ENCODE data around the gene WFS1.

Gene WFS1

GRCh38 chr4:6250235-6250983 is 19.2 kb upstream of the WFS1 start:
- H3K36me3 ChIP-seq (ENCODE audit: control insufficient read depth, insufficient read depth, low read length) = no peaks in the 10 kb centered on the region
- H3K4me3 ChIP-seq (ENCODE audit: insufficient read depth, low read depth, low read length, poor library complexity, severe bottlenecking) = no peak overlapping the region
- DNase-seq = peak in 1 of 3 donors; percentile 6

DNA sequence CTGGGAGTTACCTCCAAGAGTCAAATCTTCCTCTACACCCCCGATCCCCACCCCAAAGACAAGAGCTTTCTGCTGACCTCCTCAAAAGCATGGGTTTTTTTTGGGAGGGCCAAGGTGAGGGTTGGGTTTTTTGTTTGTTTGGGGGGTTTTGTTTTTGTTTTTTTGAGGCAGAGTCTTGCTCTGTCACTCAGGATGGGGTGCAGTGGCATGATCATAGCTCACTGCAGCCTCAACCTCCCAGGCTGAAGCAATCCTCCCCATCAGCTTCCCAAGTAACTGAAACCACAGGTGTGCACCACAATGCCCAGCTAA is 18.7 kb upstream of the WFS1 start:
- Histone ChIP-seq H3K36me3 (ENCODE audit: control insufficient read depth, insufficient read depth, low read length) (no peaks in the 10 kb centered on the region), H3K27me3 (replicated peaks; ENCODE audit: control insufficient read depth, insufficient read depth, low read length, poor library complexity, severe bottlenecking) (peaks cover 12% of the 10 kb centered on the region), H3K4me3 (ENCODE audit: insufficient read depth, low read depth, low read length, poor library complexity, severe bottlenecking) (no peak overlapping the region), H3K4me1 (ENCODE audit: control insufficient read depth, insufficient read depth, low read length, poor library complexity, severe bottlenecking) (peaks cover 3% of the 10 kb centered on the region), H3K27ac (ENCODE audit: insufficient read depth, low read length, poor library complexity, severe bottlenecking) (no peak overlapping the region), H3K9me3 (ENCODE audit: control insufficient read depth, low read length) (no peaks in the 10 kb centered on the region)
- DNase-seq = no peak

More at GRCh38 chr4:6250235-6250983, 19.2 kb upstream of the WFS1 start:
- Histone ChIP-seq H3K27me3 (replicated peaks; ENCODE audit: control insufficient read depth, insufficient read depth, low read length, poor library complexity, severe bottlenecking) (peaks cover 12% of the 10 kb centered on the region), H3K27ac (ENCODE audit: insufficient read depth, low read length, poor library complexity, severe bottlenecking) (no peak overlapping the region), H3K4me1 (ENCODE audit: control insufficient read depth, insufficient read depth, low read length, poor library complexity, severe bottlenecking) (peaks cover 3% of the 10 kb centered on the region), H3K9me3 (ENCODE audit: control insufficient read depth, low read length) (peaks cover under 1% of the 10 kb centered on the region)

- H3K36me3 ChIP-seq (ENCODE audit: control insufficient read depth, insufficient read depth, low read length) = no peaks in the 10 kb centered on the region
- no peak overlapping the region for H3K27ac ChIP-seq (ENCODE audit: insufficient read depth, low read length, poor library complexity, severe bottlenecking)
- H3K27me3 ChIP-seq (replicated peaks; ENCODE audit: control insufficient read depth, insufficient read depth, low read length, poor library complexity, severe bottlenecking) = peaks cover 8% of the 10 kb centered on the region
- H3K9me3 ChIP-seq (ENCODE audit: control insufficient read depth, low read length) = no peaks in the 10 kb centered on the region
- no peak overlapping the region for H3K4me3 ChIP-seq (ENCODE audit: insufficient read depth, low read depth, low read length, poor library complexity, severe bottlenecking)
- peaks cover 3% of the 10 kb centered on the region for H3K4me1 ChIP-seq (ENCODE audit: control insufficient read depth, insufficient read depth, low read length, poor library complexity, severe bottlenecking)
- no peak for DNase-seq
These were observed 18.3 kb upstream of the WFS1 start for GRCh38 chr4:6251365-6251764.

DNA sequence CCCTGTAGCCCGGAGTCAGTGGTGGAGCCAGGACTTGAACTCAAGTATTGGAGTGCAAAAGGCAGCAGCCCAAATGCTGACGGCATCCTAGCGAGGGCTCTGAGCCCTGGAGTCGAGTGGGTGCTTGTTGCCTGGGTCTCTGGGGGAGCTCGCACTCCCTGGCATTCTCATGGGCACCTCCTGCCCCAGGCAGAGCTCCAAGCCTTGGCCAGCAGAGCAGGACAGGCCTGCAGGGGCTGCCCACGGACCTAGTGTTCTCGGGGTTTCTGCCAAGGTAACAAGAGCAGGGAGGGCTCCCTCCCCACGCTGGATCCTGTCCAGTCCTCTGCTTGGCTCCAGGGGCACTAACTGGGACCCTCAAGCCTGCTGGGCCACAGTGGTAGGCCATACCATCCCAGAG is 17.6 kb upstream of the WFS1 start:
- Histone ChIP-seq H3K4me1 (ENCODE audit: control insufficient read depth, insufficient read depth, low read length, poor library complexity, severe bottlenecking) (peaks cover 3% of the 10 kb centered on the region), H3K36me3 (ENCODE audit: control insufficient read depth, insufficient read depth, low read length) (no peaks in the 10 kb centered on the region), H3K27me3 (replicated peaks; ENCODE audit: control insufficient read depth, insufficient read depth, low read length, poor library complexity, severe bottlenecking) (peaks cover 7% of the 10 kb centered on the region), H3K9me3 (ENCODE audit: control insufficient read depth, low read length) (no peaks in the 10 kb centered on the region), H3K4me3 (ENCODE audit: insufficient read depth, low read depth, low read length, poor library complexity, severe bottlenecking) (no peak overlapping the region), H3K27ac (ENCODE audit: insufficient read depth, low read length, poor library complexity, severe bottlenecking) (no peak overlapping the region)
- no peak for DNase-seq

DNA sequence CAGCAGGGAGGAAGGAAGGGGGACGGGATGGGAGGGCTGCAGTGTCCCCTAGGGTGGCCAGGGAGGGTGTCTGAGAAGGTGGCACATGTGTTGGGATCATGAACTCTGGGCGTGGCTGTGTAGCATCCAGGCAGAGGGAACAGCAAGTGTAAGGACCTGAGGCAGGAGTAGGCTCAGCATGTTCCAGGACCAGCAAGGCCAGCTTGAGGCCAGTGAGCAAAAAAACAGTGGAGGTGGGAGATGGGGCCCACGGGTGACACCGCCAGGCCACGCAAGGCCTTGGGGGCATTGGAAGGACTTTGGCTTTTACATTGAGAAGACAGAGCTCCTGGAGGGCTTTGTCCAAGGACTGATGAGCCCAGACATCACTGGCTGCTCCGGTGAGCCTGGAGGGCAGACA is 16.5 kb upstream of the WFS1 start:
- Histone ChIP-seq H3K4me1 (ENCODE audit: control insufficient read depth, insufficient read depth, low read length, poor library complexity, severe bottlenecking) (peaks cover 3% of the 10 kb centered on the region), H3K4me3 (ENCODE audit: insufficient read depth, low read depth, low read length, poor library complexity, severe bottlenecking) (no peak overlapping the region), H3K36me3 (ENCODE audit: control insufficient read depth, insufficient read depth, low read length) (no peaks in the 10 kb centered on the region), H3K9me3 (ENCODE audit: control insufficient read depth, low read length) (no peaks in the 10 kb centered on the region), H3K27ac (ENCODE audit: insufficient read depth, low read length, poor library complexity, severe bottlenecking) (no peak overlapping the region), H3K27me3 (replicated peaks; ENCODE audit: control insufficient read depth, insufficient read depth, low read length, poor library complexity, severe bottlenecking) (peaks cover 7% of the 10 kb centered on the region)
- no peak for DNase-seq

DNA sequence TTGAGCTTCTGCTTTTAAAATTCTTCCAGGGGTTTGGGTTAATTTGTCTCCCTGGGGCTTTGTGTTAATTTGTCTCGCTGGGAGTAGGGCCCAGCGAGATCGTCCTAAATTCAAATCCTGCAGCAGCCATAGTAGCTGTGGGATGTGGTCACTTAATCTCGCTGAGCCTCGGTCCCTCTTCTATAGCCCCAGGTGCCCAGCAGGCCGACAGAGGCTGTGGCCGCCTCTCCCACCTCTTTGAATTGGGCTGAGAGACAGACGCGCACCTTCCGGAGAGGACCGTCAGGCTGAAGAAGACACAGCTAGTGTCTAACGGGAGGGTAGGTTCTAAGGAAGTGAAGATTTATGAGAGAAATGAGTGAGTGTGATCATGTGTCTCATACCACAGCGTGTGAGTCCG is 15.7 kb upstream of the WFS1 start:
- H3K4me3 ChIP-seq (ENCODE audit: insufficient read depth, low read depth, low read length, poor library complexity, severe bottlenecking) = no peak overlapping the region
- no peaks in the 10 kb centered on the region for H3K36me3 ChIP-seq (ENCODE audit: control insufficient read depth, insufficient read depth, low read length)
- H3K27ac ChIP-seq (ENCODE audit: insufficient read depth, low read length, poor library complexity, severe bottlenecking) = no peak overlapping the region
- H3K27me3 ChIP-seq (replicated peaks; ENCODE audit: control insufficient read depth, insufficient read depth, low read length, poor library complexity, severe bottlenecking) = no peaks in the 10 kb centered on the region
- peaks cover 3% of the 10 kb centered on the region for H3K4me1 ChIP-seq (ENCODE audit: control insufficient read depth, insufficient read depth, low read length, poor library complexity, severe bottlenecking)
- H3K9me3 ChIP-seq (ENCODE audit: control insufficient read depth, low read length) = no peaks in the 10 kb centered on the region
- no peak for DNase-seq

- H3K4me3 ChIP-seq (ENCODE audit: insufficient read depth, low read depth, low read length, poor library complexity, severe bottlenecking) = no peak overlapping the region
- H3K27me3 ChIP-seq (replicated peaks; ENCODE audit: control insufficient read depth, insufficient read depth, low read length, poor library complexity, severe bottlenecking) = no peaks in the 10 kb centered on the region
- H3K36me3 ChIP-seq (ENCODE audit: control insufficient read depth, insufficient read depth, low read length) = no peaks in the 10 kb centered on the region
- H3K27ac ChIP-seq (ENCODE audit: insufficient read depth, low read length, poor library complexity, severe bottlenecking) = no peak overlapping the region
- DNase-seq = no peak
- H3K9me3 ChIP-seq (ENCODE audit: control insufficient read depth, low read length) = no peaks in the 10 kb centered on the region
- no peaks in the 10 kb centered on the region for H3K4me1 ChIP-seq (ENCODE audit: control insufficient read depth, insufficient read depth, low read length, poor library complexity, severe bottlenecking)
These were observed 13.5 kb upstream of the WFS1 start for GRCh38 chr4:6256141-6256540.

GRCh38 chr4:6257247-6258025 is 12.2 kb upstream of the WFS1 start:
- Histone ChIP-seq H3K4me1 (ENCODE audit: control insufficient read depth, insufficient read depth, low read length, poor library complexity, severe bottlenecking) (no peaks in the 10 kb centered on the region), H3K4me3 (ENCODE audit: insufficient read depth, low read depth, low read length, poor library complexity, severe bottlenecking) (no peak overlapping the region), H3K27me3 (replicated peaks; ENCODE audit: control insufficient read depth, insufficient read depth, low read length, poor library complexity, severe bottlenecking) (no peaks in the 10 kb centered on the region), H3K36me3 (ENCODE audit: control insufficient read depth, insufficient read depth, low read length) (no peaks in the 10 kb centered on the region), H3K27ac (ENCODE audit: insufficient read depth, low read length, poor library complexity, severe bottlenecking) (no peak overlapping the region), H3K9me3 (ENCODE audit: control insufficient read depth, low read length) (no peaks in the 10 kb centered on the region)
- DNase-seq = no peak

DNA sequence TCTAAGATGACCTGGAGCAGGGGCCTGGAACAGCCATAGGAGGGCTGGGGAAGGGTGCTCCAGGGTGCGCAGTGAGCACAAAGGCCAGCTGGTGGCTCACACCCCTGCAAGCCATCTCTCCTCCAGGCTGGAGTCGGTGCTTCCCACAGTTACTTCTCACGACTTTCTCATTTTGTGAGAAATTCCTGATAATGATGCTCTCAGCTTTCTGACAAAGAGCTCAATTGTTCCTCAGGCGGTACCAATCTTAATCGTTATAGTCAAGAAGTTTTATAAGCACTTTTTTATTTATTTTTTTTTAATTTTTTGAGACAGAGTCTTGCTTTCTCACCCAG is 11.7 kb upstream of the WFS1 start:
- Histone ChIP-seq H3K36me3 (ENCODE audit: control insufficient read depth, insufficient read depth, low read length) (no peaks in the 10 kb centered on the region), H3K9me3 (ENCODE audit: control insufficient read depth, low read length) (no peaks in the 10 kb centered on the region), H3K4me1 (ENCODE audit: control insufficient read depth, insufficient read depth, low read length, poor library complexity, severe bottlenecking) (no peaks in the 10 kb centered on the region), H3K27ac (ENCODE audit: insufficient read depth, low read length, poor library complexity, severe bottlenecking) (no peak overlapping the region), H3K4me3 (ENCODE audit: insufficient read depth, low read depth, low read length, poor library complexity, severe bottlenecking) (no peak overlapping the region), H3K27me3 (replicated peaks; ENCODE audit: control insufficient read depth, insufficient read depth, low read length, poor library complexity, severe bottlenecking) (no peaks in the 10 kb centered on the region)
- DNase-seq = no peak

DNA sequence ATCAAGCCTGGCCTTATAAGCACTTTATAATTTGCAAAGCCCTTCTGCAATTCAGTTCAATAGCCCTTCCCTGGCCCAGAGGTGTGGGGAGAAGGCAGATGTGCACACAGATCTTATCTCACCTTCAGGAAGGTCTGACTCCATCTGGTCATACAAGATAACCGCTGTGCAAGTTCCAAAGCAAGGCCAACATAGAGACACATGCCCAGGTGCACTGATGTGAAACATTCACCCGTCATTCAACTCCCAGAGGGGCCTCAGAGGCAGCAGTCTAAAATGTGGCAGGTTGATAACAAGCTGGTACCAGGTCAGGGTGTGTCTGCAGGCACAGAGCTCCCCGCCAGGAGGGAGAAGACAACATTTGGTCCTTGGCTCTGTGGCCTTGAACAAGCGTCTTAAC is 10.9 kb upstream of the WFS1 start:
- Histone ChIP-seq H3K36me3 (ENCODE audit: control insufficient read depth, insufficient read depth, low read length) (no peaks in the 10 kb centered on the region), H3K4me1 (ENCODE audit: control insufficient read depth, insufficient read depth, low read length, poor library complexity, severe bottlenecking) (no peaks in the 10 kb centered on the region), H3K27me3 (replicated peaks; ENCODE audit: control insufficient read depth, insufficient read depth, low read length, poor library complexity, severe bottlenecking) (no peaks in the 10 kb centered on the region), H3K27ac (ENCODE audit: insufficient read depth, low read length, poor library complexity, severe bottlenecking) (no peak overlapping the region), H3K4me3 (ENCODE audit: insufficient read depth, low read depth, low read length, poor library complexity, severe bottlenecking) (no peak overlapping the region), H3K9me3 (ENCODE audit: control insufficient read depth, low read length) (no peaks in the 10 kb centered on the region)
- DNase-seq = no peak
